Breast epithelium (tissue), 3 donors: ENCODE measurements around the gene MCM3AP.

Source experiments
- CTCF ChIP-seq, 3 donors: fragments of 450-650 bp; IDR thresholded peaks; one replicate each; pipeline ENCODE4 v1.5.1; 2016 to 2017; ENCODE audit warnings: antibody characterized with exemption in 3 of 3, mild to moderate bottlenecking in 3 of 3, moderate library complexity in 3 of 3
- POLR2A ChIP-seq: fragments of 450-650 bp; IDR thresholded peaks from one replicate; pipeline ENCODE4 v1.6.1; 2016; ENCODE audit warnings: antibody characterized with exemption, mild to moderate bottlenecking, moderate library complexity
- POLR2AphosphoS5 ChIP-seq, 3 donors: sonication (generic); formaldehyde crosslinking; IDR thresholded peaks; one replicate each; pipeline ENCODE4 v1.6.1; 2017; ENCODE audit warnings: antibody characterized with exemption in 3 of 3

DNA sequence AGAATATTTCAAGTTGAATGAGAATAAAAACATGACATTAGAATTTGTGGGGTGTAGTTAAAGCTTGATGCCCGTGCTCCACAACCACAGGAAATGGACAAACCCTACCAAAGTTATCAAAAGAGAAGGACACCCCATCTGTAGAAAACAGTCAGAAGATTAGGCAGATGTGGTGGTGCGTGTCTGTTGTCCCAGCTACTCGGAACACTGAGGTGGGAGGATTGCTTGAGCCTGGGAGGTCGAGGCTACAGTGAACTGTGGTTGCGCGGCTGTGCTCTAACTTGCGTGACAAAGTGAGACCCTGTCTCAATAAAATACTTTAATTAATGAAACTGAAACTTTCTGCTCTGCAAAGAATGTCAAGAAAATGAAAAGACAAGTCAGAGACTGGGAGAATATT is 99.7 kb downstream of the MCM3AP start:
- no peak for TF ChIP-seq CTCF (IDR thresholded peaks at IDR 0.05)
- no peak for TF ChIP-seq POLR2AphosphoS5 (IDR thresholded peaks at IDR 0.05)
- TF ChIP-seq POLR2A = no peak
